AG10803 (cell line): ENCODE results near the gene CXCR6.

Experiments
- DNase-seq: peaks from one replicate; pipeline ENCODE4 v3.0.0; 2010; ENCODE audit warnings: low read depth
- H3K4me3 ChIP-seq: 2 replicates; pipeline ENCODE4 v1.5.1; 2011; ENCODE audit warnings: mild to moderate bottlenecking, low read length, control low read depth
- TF ChIP-seq, protein P1 (sequence below): conservative IDR thresholded peaks from 2 replicates; pipeline ENCODE4 v1.5.1; 2011; ENCODE audit warnings: mild to moderate bottlenecking, low read length, control low read depth, inconsistent platforms

CXCR6 gene

DNA sequence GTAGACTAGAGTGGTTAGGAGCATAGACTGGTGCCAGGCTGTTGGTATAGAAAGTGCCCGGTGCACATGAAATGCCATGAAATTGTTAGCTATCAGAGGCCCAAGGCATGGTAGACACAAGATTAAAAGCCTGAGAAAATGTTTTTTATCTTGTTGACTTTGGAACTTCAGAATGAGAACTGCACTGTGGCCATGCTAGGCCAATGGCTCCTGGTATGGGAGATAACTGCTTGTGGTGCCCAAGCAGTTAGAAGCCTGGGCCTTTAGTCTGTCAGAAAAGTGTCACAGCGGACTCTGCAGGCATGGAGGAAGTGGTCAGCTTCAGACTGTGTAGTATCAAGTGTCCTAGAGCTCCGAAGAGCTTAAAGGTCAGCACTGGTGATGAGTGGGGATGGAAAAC, 40.5 kb downstream of the CXCR6 start:
- DNase-seq = no peak
- TF ChIP-seq, protein P1, sequence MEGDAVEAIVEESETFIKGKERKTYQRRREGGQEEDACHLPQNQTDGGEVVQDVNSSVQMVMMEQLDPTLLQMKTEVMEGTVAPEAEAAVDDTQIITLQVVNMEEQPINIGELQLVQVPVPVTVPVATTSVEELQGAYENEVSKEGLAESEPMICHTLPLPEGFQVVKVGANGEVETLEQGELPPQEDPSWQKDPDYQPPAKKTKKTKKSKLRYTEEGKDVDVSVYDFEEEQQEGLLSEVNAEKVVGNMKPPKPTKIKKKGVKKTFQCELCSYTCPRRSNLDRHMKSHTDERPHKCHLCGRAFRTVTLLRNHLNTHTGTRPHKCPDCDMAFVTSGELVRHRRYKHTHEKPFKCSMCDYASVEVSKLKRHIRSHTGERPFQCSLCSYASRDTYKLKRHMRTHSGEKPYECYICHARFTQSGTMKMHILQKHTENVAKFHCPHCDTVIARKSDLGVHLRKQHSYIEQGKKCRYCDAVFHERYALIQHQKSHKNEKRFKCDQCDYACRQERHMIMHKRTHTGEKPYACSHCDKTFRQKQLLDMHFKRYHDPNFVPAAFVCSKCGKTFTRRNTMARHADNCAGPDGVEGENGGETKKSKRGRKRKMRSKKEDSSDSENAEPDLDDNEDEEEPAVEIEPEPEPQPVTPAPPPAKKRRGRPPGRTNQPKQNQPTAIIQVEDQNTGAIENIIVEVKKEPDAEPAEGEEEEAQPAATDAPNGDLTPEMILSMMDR = no peak
- no peak overlapping the region for H3K4me3 ChIP-seq

DNA sequence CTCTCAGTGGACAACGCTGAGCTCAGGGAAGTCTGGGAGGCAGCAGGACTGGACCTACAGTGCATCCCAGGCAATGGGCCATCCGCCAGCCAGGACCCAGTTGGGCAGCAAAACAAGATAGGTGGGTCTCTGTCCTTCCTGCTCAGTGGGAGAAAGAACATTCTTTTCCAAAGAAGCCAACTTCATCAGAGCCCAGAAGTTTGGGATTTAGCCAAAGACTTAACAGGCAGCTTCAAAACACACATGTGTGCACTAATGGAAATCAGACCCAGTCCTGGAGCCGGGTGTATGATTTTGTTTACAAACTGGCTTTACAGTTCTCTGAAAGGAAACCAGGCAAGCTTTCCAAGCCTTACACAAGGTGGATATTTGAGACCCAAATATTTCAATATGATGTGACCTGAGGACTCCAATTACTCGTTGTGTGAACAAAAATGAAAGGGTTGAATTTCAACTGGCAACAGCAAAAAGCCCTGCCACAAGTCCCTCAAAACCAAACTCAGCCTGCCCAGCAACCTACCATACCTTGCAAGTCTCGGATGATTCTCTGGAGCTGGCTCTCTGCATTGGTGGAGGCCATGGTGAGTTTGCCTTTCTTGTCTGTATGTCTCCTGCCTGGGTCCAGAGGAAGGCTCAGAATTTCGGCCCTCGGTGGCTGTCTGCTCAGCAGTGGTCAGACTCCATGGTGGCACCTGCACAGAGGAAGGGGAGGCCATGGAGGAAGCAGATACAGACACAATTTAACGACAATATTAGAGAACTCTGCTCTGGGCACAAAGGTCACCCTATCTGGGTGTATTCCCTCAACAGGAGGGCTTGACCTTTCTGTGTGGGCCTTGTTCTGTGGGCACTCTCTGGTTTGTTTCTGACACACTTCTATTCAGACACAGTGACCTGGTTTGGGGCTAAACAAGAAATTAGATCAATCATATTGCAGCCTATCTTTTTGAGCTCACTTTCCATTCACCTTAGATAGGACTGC, 41.4 kb downstream of the CXCR6 start:
- no peak overlapping the region for H3K4me3 ChIP-seq
- DNase-seq = peak; percentile 84
- TF ChIP-seq, protein P1 = no peak

DNA sequence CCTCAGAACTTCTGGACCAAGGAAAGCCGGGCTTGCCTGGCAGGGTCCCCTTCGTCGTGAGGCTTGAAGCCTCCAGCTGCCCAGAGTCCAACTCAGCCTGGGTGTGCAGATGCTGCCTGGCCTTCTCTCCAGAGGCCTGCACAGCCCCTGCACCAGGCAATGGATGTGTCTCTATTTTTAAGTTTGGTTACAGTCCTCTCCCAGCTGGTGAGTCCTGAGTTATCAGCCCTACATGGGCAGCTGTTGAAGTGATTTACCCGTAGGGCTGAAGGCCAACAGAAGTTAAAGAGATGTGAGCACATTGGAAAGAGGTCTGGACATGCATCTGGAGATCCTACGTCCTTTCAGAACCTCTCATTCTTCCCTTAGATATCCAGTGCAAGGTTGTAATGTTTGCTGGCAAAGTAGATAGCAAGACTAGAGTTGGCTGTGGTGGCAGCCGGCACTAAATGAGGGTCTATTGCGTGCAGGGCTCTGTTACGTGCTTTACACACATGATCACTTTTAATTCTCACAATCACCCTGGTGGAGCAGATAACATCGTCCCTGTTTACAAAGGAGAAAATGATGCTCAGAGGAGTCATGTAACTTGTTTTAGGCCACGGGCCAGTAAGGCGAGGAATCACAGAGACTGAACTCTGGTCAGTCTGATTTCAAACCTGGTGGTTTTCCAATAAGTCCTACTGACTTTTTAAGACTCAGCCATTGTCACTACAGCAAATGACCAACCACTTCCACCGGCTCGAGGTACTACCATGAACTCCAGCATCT, 42.5 kb downstream of the CXCR6 start:
- DNase-seq = no peak
- TF ChIP-seq, protein P1 = no peak
- H3K4me3 ChIP-seq = no peak overlapping the region

DNA sequence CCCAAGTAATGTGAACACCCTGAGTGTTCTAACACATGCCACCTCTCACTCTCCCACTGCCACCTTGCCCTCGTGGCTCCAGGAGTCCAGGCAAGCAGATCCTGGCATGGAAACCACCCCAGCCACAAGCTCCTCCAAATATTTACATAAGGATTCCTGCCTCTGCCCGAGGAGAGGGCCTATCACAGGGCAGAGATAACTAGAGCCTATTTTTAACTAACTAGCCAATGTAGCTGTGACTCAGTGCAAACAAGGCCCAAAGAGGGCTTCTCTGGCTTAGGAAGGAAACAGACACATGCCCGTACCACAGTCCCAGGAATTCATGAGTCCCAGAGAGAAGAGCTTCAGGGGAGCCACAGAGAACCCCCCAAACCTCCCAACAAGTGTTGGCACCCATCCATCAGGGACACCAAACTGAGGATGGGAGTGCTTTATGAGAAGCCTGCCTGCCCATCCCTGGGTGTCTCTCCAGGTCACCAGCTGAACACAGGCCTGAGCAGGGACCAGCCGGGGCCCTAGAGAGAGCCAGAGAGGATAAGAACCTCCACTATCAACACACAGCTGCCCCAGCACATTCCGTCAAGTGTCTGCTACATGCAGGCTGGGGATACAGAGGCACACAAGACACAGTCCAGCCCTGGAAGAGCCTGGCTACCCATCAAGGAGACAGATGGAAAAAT, 43.2 kb downstream of the CXCR6 start:
- H3K4me3 ChIP-seq = no peak overlapping the region
- DNase-seq = peak; percentile 67
- TF ChIP-seq, protein P1 = no peak

DNA sequence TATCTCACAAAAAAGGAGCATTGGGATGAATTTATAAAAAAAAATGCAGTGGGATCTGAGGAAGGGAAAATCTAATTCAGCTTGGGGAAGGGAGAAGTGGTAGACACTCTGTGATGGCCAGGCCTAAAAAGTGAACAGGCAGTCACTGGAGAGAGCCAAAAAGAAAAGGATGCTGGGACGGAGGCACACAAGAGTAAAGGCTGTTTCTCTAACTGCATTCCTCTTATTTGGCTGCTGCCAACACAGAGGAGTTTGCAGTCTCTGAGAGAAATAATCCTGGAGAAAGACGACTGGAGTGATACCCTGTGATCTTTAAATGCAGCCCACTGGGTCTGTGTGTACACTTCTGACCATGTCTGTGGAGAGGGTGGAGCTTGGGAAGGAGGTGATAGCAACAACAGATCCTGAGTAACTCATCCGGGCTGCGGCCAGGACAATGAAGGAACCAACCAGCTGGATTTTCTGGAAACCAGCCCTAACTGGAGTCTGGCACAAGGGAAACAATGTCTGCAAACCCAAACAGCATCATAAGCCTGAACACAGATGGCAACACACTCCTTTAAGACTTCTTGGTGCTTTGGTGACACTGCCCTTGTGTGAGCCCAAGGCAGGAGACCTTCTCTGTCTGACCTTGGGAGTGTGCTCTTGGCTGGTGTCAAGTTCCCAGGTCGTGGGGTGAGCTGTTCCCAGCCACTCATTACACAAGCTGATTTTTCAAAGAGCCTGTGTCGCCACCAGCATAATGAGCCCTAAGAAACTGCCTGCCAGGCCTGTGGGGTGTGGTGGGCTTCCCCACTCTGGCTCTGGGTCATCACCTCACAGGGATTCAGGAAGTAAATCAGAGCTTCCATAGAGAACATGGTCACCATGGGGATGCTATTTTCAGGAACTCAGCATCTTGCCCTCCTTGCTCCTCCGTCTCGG, 44.4 kb downstream of the CXCR6 start:
- DNase-seq = peak; percentile 81

More for the DNA sequence above, 44.4 kb downstream of the CXCR6 start:
- no peak overlapping the region for H3K4me3 ChIP-seq
- TF ChIP-seq, protein P1 = no peak
